Body of pancreas (tissue), 4 donors: Measurements from ENCODE around the gene NCOA1.

Experiments
- CTCF ChIP-seq, 7 experiments: fragments of 450-650 bp in 4 of 7; fragments of 200-600 bp in 3 of 7; sonication (generic) in 3 of 7; IDR thresholded peaks; one replicate each; pipeline ENCODE4 v1.5.1; 2016 to 2019; ENCODE audit warnings: antibody characterized with exemption in 7 of 7
- POLR2A ChIP-seq, 3 donors: fragments of 450-650 bp; IDR thresholded peaks; one replicate each; pipeline ENCODE4 v1.6.1; 2016; ENCODE audit warnings: antibody characterized with exemption in 3 of 3, mild to moderate bottlenecking in 2 of 3

- no peak for TF ChIP-seq CTCF (IDR thresholded peaks at IDR 0.05)
- TF ChIP-seq POLR2A (IDR thresholded peaks at IDR 0.05), result no peak
These were observed 130.9 kb downstream of the NCOA1 start for GRCh38 chr2:24621779-24622538.
